SK-N-SH treated with all-trans-retinoic acid at 6 μM for 48 hours (cell line): ENCODE data around the gene PEAK3.

Experiments used
- ATAC-seq: fragments of 200-7000 bp; cut with Tn5 transposase; 3 replicates; pipeline ENCODE4 v1.9.1; 2020; ENCODE audit warnings: mild to moderate bottlenecking, moderate library complexity
- CREB5 ChIP-seq: fragments of 250-450 bp; sonication (Bioruptor Pico); IDR thresholded peaks from 2 replicates; pipeline ENCODE4 v1.5.1; 2020; ENCODE audit warnings: low read depth, mild to moderate bottlenecking, moderate library complexity
- CSRNP3 ChIP-seq: fragments of 250-450 bp; sonication (Bioruptor Pico); IDR thresholded peaks from 2 replicates; pipeline ENCODE4 v1.5.1; 2021; ENCODE audit warnings: mild to moderate bottlenecking, moderate library complexity
- GLIS3 ChIP-seq: fragments of 250-450 bp; sonication (Bioruptor Pico); IDR thresholded peaks from 2 replicates; pipeline ENCODE4 v1.5.0; 2020; ENCODE audit warnings: mild to moderate bottlenecking, moderate library complexity
- ISL1 ChIP-seq: fragments of 250-450 bp; sonication (Bioruptor Pico); IDR thresholded peaks from 2 replicates; pipeline ENCODE4 v2.1.2; 2022; ENCODE audit warnings: mild to moderate bottlenecking, moderate library complexity
- OSR1 ChIP-seq: fragments of 250-450 bp; sonication (Bioruptor Pico); IDR thresholded peaks from 2 replicates; pipeline ENCODE4 v1.8.0; 2022; ENCODE audit warnings: moderate library complexity, mild to moderate bottlenecking, inconsistent platforms
- PPARA ChIP-seq: fragments of 250-450 bp; sonication (Bioruptor Pico); IDR thresholded peaks from 2 replicates; pipeline ENCODE4 v1.5.0; 2020; ENCODE audit warnings: mild to moderate bottlenecking, borderline replicate concordance
- RARB ChIP-seq: fragments of 250-450 bp; sonication (Bioruptor Pico); IDR thresholded peaks from 2 replicates; pipeline ENCODE4 v1.8.0; 2021; ENCODE audit warnings: mild to moderate bottlenecking, moderate library complexity
- TCF4 ChIP-seq: fragments of 250-450 bp; sonication (Bioruptor Pico); IDR thresholded peaks from 2 replicates; pipeline ENCODE4 v1.8.0; 2021; ENCODE audit warnings: mild to moderate bottlenecking, moderate library complexity, borderline replicate concordance
- TSHZ2 ChIP-seq: fragments of 250-450 bp; sonication (Bioruptor Pico); IDR thresholded peaks from 2 replicates; pipeline ENCODE4 v1.5.0; 2020; ENCODE audit warnings: mild to moderate bottlenecking, moderate library complexity
- ZFP3 ChIP-seq: fragments of 250-450 bp; sonication (Bioruptor Pico); IDR thresholded peaks from 2 replicates; pipeline ENCODE4 v1.5.0; 2020; ENCODE audit warnings: mild to moderate bottlenecking, moderate library complexity
- ZNF70 ChIP-seq: fragments of 450-650 bp; formaldehyde crosslinking; IDR thresholded peaks from 2 replicates; pipeline ENCODE4 v1.5.0; 2020; ENCODE audit warnings: mild to moderate bottlenecking, moderate library complexity
- ZNF8 ChIP-seq: fragments of 450-650 bp; formaldehyde crosslinking; IDR thresholded peaks from 2 replicates; pipeline ENCODE4 v1.5.0; 2020; ENCODE audit warnings: mild to moderate bottlenecking, moderate library complexity

The PEAK3 gene

GRCh38 chr19:2294687-2295335 lies 12.8 kb upstream of the PEAK3 start:
- ATAC-seq = peak; percentile 89
- peak; percentile 68; the same call in 1 of the 2 replicates for TF ChIP-seq ISL1 (CRISPR knock-in tag)
- TF ChIP-seq TSHZ2 = peak; percentile 80; the same call in 1 of the 2 replicates
- peak; percentile 87 for TF ChIP-seq CREB5 (CRISPR knock-in tag)
- TF ChIP-seq ZFP3 (CRISPR knock-in tag) = peak; percentile 68; the same call in 1 of the 2 replicates
- TF ChIP-seq ZNF70 (CRISPR knock-in tag) = no peak
- TF ChIP-seq TCF4 (CRISPR knock-in tag) = peak; percentile 93

- TF ChIP-seq PPARA (CRISPR knock-in tag) (no peak), TCF4 (CRISPR knock-in tag) (no peak), ISL1 (CRISPR knock-in tag) (no peak), RARB (CRISPR knock-in tag) (no peak), ZNF70 (CRISPR knock-in tag) (no peak), ZNF8 (CRISPR knock-in tag) (no peak)
- no peak for ATAC-seq
These were observed 9.3 kb upstream of the PEAK3 start for GRCh38 chr19:2291185-2291751.

GRCh38 chr19:2290441-2291184 lies 8.6 kb upstream of the PEAK3 start:
- no peak for ATAC-seq
- TF ChIP-seq CSRNP3 (CRISPR knock-in tag) (no peak), ZFP3 (CRISPR knock-in tag) (no peak), OSR1 (CRISPR knock-in tag) (no peak), RARB (CRISPR knock-in tag) (no peak), TSHZ2 (no peak)

- TF ChIP-seq OSR1 (CRISPR knock-in tag) = no peak
- TF ChIP-seq GLIS3 (CRISPR knock-in tag) = no peak
- no peak for TF ChIP-seq ZFP3 (CRISPR knock-in tag)
- no peak for ATAC-seq
These were observed 7.9 kb upstream of the PEAK3 start for GRCh38 chr19:2289714-2290435.
